CD4-positive, alpha-beta T cell treated with Interleukin-17A for 4 hours (primary cell): ENCODE results near the gene ATP2A1.
"Not testable (repeated sequence)": the region's sequence is repeated elsewhere in the genome, so short reads cannot be mapped to it uniquely, and the experiment has no call there.

Experiments
- DNase-seq: peaks from one replicate; pipeline ENCODE4 v3.0.0-alpha.2; 2020; ENCODE audit warnings: mixed read lengths

The ATP2A1 gene

DNA sequence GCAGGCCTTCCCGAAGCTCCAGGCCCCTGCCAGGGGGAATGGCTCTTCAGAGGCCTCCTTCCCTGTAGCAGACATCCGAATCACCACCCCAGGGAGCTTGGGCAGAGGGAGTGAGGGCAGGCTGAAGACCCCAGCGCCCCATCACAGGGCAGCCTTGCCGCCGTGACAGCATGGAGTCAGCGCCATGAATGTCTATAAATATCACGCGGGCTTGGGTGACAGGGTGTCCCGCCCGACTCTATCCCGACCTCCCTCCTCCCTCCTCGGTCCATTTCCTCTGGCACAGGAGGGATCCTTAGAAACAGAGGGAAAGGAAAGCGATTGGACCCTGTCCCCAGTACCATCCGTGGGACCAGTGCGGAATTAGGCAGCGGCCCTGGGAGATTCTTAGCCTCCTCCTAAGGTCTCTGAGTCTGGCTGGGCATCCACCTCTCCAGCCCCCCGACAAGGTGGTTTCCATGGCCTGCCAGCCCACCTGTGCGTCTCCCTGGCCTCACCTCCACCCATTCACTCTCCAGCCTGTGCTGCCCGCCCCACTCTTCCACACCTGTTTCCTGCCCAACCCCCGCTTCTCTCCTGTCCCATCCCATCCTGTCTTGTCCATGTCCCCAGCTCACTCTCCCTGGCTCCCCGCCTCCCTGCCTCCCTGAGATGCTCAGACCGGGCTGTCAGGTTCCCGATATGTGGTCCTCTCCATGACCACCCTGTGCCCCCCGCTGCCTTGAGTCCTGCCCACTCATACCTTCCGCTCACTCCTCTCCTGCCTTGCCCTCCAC lies 5.1 kb downstream of the ATP2A1 start:
- DNase-seq: no peak

DNA sequence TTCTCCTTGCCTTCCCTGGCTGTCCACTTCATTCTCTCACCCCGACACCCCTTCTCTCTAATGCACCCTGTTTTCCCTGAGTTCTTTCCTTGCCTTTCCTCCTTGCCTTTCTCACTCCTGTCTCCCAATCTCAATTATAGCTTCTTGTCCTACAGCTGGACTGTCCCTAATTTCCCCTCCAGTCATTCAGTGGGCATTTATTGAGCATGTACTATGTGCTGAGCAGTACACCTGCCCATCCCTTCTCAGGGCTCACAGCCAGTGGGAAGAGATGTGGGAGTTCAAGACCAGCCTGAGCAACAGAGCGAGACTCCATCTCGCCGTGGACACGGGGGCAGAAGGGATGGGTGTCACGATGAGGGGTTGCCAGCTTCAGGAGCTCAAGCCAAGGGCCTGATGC lies 5.8 kb downstream of the ATP2A1 start:
- no peak for DNase-seq

DNA sequence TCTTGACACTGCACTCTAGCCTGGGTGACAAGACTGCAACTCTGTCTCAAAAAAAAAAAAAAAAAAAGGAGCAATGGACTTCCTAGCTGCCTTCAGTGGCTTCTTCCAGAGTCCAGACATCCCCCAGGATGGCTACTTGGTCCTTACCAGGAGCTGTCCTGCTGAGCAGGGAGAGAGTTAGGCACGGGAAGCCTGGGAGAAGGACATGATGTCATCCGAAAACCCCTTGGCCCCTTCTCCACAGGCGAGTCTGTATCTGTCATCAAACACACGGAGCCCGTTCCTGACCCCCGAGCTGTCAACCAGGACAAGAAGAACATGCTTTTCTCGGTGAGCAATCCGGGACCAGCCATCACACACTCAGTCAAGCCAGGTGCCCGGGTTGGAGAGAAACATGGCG lies 8.7 kb downstream of the ATP2A1 start:
- DNase-seq: no peak

DNA sequence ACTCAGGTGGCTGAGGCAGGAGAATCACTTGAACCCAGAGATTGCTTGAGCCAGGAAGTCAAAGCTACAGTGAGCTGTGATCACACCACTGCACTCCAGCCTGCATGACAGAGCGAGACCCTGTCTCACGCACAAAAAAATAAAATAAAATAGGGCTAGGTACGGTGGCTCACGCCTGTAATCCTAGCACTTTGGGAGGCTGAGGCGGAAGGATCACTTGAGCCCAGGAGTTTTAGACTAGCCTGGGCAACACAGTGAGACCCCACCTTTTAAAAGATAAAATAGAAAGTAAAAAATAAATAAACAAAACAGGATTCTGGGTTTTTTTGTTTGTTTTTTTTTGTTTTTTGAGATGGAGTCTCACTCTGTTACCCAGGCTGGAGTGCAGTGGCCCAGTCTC lies 12.1 kb downstream of the ATP2A1 start:
- not testable (repeated sequence) for DNase-seq

- no peak for DNase-seq
Observed at GRCh38 chr16:28891964-28892890, 13.9 kb downstream of the ATP2A1 start.

- DNase-seq: no peak
Observed at GRCh38 chr16:28893291-28893690, 15.0 kb downstream of the ATP2A1 start.

GRCh38 chr16:28895609-28896008 lies 17.3 kb downstream of the ATP2A1 start:
- DNase-seq: no peak

GRCh38 chr16:28897826-28898225 lies 19.5 kb downstream of the ATP2A1 start:
- no peak for DNase-seq

- DNase-seq: no peak
Observed at GRCh38 chr16:28898266-28898665, 20.0 kb downstream of the ATP2A1 start.

DNA sequence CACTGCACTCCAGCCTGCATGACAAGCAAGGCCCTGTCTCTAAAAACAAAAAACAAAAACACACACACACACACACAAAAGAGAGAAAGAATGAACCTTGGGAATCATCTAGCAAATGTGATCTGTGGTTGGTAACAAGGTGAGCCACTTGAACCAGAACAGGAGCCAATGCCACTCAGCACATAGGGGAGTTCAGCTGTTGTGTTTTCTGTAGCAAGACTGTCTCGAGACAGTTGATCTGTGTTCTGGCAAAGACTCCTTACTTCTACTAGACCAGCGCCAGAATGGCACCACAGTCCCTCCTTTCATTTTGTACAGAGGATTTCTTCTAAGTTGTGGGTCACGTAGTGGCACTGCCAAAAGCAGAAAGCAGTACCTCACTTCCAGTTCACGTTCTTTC lies 20.7 kb downstream of the ATP2A1 start:
- DNase-seq: no peak

GRCh38 chr16:28899882-28900590 lies 21.7 kb downstream of the ATP2A1 start:
- no peak for DNase-seq

DNA sequence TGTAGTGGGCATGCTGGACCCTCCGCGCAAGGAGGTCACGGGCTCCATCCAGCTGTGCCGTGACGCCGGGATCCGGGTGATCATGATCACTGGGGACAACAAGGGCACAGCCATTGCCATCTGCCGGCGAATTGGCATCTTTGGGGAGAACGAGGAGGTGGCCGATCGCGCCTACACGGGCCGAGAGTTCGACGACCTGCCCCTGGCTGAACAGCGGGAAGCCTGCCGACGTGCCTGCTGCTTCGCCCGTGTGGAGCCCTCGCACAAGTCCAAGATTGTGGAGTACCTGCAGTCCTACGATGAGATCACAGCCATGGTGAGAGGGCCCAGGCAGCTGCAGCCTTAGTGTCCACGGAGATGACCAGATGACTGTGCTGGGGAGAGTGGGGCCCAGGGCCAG lies 22.3 kb downstream of the ATP2A1 start:
- no peak for DNase-seq

DNA sequence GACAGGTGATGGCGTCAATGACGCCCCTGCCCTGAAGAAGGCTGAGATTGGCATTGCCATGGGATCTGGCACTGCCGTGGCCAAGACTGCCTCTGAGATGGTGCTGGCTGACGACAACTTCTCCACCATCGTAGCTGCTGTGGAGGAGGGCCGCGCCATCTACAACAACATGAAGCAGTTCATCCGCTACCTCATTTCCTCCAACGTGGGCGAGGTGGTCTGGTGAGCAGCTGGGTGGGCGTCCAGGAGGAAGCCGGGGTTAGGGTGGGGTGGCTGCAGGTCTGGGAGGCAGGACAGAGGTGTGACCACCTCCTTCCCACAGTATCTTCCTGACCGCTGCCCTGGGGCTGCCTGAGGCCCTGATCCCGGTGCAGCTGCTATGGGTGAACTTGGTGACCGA lies 23.6 kb downstream of the ATP2A1 start:
- no peak for DNase-seq

GRCh38 chr16:28902909-28903308 lies 24.6 kb downstream of the ATP2A1 start:
- DNase-seq: no peak

DNA sequence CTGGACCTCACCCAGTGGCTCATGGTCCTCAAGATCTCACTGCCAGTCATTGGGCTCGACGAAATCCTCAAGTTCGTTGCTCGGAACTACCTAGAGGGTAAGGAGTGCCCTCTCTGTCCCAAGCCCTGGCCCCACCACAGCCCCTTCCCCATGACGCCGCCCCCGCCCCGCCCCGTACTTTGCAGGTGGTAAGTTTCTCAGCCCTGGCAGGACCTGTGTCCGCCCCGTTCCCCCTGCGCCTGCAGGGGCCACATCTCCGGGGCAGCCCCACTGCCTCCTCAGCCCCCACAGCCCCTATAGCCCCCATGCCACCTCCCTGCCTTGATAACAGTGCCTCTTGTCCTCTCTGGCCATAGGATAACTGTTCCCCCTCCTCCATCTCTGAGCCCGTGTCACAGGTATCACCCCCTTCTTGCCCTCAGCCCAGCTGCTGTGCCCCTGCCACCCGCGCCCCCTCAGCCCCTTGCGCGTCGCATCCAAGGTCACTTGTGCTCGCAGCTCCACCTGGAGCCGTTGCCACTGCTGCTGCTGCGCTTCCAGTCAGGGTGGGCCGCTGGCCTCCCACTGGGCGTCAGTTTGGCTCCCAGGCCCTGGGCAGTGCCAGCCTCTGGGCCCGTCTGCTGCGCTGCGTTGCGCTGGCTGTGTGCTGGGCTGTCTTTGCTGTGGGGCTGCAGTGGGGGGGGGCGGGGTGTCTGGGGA lies 25.2 kb downstream of the ATP2A1 start:
- DNase-seq: no peak

GRCh38 chr16:28904363-28904762 lies 26.1 kb downstream of the ATP2A1 start:
- no peak for DNase-seq

GRCh38 chr16:28904828-28905227 lies 26.5 kb downstream of the ATP2A1 start:
- no peak for DNase-seq

- no peak for DNase-seq
Observed at GRCh38 chr16:28905229-28905754, 27.0 kb downstream of the ATP2A1 start.

- DNase-seq: no peak
Observed at GRCh38 chr16:28905800-28906372, 27.6 kb downstream of the ATP2A1 start.

GRCh38 chr16:28910086-28911031 lies 32.1 kb downstream of the ATP2A1 start:
- no peak for DNase-seq

DNA sequence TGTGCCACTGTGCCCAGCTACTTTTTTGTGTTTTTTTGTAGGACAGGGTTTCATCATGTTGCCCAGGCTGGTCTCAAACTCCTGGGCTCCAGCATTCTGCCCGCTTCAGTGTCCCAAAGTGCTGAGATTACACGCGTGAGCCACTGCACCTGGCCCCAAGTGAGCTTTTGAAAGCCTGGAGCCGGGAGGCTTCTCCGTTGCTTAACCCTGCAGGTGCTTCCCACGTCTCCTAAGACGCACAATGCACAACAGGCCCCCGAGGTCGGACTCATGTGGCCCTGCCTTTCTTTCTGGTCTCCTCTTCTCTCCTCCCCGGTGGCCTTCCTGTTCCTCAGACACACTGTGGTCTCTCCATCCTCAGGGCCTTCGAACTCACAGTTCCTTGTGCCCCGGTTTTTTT lies 34.3 kb downstream of the ATP2A1 start:
- DNase-seq: no peak
